ENCODE measurements around the gene ENO2.
A peak's percentile ranks its signal among the peaks of the same experiment; 100 is the strongest.

The ENO2 gene

GRCh38 chr12:6961695-6962284 is 47.4 kb downstream of the ENO2 start:
- peak overlapping the region; percentile 14; the same call in 1 of the 2 replicates for H2AFZ ChIP-seq (ENCODE audit: low read depth)
- H3K36me3 ChIP-seq (ENCODE audit: insufficient read depth) = peaks cover 3% of the 10 kb centered on the region; the same call in 1 of the 2 replicates
- H4K20me1 ChIP-seq (ENCODE audit: insufficient read depth) = no peaks in the 10 kb centered on the region
- H3K4me1 ChIP-seq (ENCODE audit: low read depth, poor library complexity, severe bottlenecking) = peaks cover 3% of the 10 kb centered on the region
- no peak overlapping the region for H3K4me3 ChIP-seq (IDR thresholded peaks at IDR 0.05; ENCODE audit: insufficient read depth, low read depth, low read length)
- H3K9ac ChIP-seq = peak overlapping the region; percentile 42; the same call in 1 of the 2 replicates
- H3K27ac ChIP-seq = peak overlapping the region; percentile 50; the same call in 1 of the 2 replicates
- 0 out of 2 replicates have a peak, but pooled peaks have one; percentile 24 for TF ChIP-seq CTCF (conservative IDR thresholded peaks at IDR 0.05; ENCODE audit: low read depth, low read length)
- peak overlapping the region; percentile 6; the same call in 1 of the 2 replicates for H3K4me2 ChIP-seq
- no peaks in the 10 kb centered on the region for H3K27me3 ChIP-seq (ENCODE audit: insufficient read depth, low read depth)
- H3K79me2 ChIP-seq (ENCODE audit: insufficient read depth, low read depth) = no peaks in the 10 kb centered on the region

- TF ChIP-seq CTCF (conservative IDR thresholded peaks at IDR 0.05; ENCODE audit: low read depth, low read length) = no peak
- H3K27ac ChIP-seq = peak overlapping the region; percentile 50; the same call in 1 of the 2 replicates
- no peaks in the 10 kb centered on the region for H4K20me1 ChIP-seq (ENCODE audit: insufficient read depth)
- peak overlapping the region; percentile 42; the same call in 1 of the 2 replicates for H3K9ac ChIP-seq
- H2AFZ ChIP-seq (ENCODE audit: low read depth) = peak overlapping the region; percentile 14; the same call in 1 of the 2 replicates
- H3K27me3 ChIP-seq (ENCODE audit: insufficient read depth, low read depth) = no peaks in the 10 kb centered on the region
- H3K4me2 ChIP-seq = peak overlapping the region; percentile 6; the same call in 1 of the 2 replicates
- peaks cover 8% of the 10 kb centered on the region; the same call in 1 of the 2 replicates for H3K36me3 ChIP-seq (ENCODE audit: insufficient read depth)
- H3K79me2 ChIP-seq (ENCODE audit: insufficient read depth, low read depth) = no peaks in the 10 kb centered on the region; the same call in 1 of the 2 replicates
- no peak overlapping the region for H3K4me3 ChIP-seq (IDR thresholded peaks at IDR 0.05; ENCODE audit: insufficient read depth, low read depth, low read length)
- H3K4me1 ChIP-seq (ENCODE audit: low read depth, poor library complexity, severe bottlenecking) = peaks cover 3% of the 10 kb centered on the region
Observed at GRCh38 chr12:6962285-6963015, 48.1 kb downstream of the ENO2 start.

- no peak overlapping the region for H2AFZ ChIP-seq (ENCODE audit: low read depth)
Observed at GRCh38 chr12:6963016-6963731, 48.8 kb downstream of the ENO2 start.

More at GRCh38 chr12:6963016-6963731, 48.8 kb downstream of the ENO2 start:
- peaks cover 8% of the 10 kb centered on the region for H3K4me1 ChIP-seq (ENCODE audit: low read depth, poor library complexity, severe bottlenecking)
- H3K4me2 ChIP-seq = no peak overlapping the region
- no peak overlapping the region for H3K4me3 ChIP-seq (IDR thresholded peaks at IDR 0.05; ENCODE audit: insufficient read depth, low read depth, low read length)
- H3K27me3 ChIP-seq (ENCODE audit: insufficient read depth, low read depth) = no peaks in the 10 kb centered on the region
- no peak for TF ChIP-seq CTCF (conservative IDR thresholded peaks at IDR 0.05; ENCODE audit: low read depth, low read length)
- H3K36me3 ChIP-seq (ENCODE audit: insufficient read depth) = peaks cover 8% of the 10 kb centered on the region; the same call in 1 of the 2 replicates
- no peaks in the 10 kb centered on the region for H4K20me1 ChIP-seq (ENCODE audit: insufficient read depth)
- no peak overlapping the region for H3K27ac ChIP-seq
- no peak overlapping the region for H3K9ac ChIP-seq
- H3K79me2 ChIP-seq (ENCODE audit: insufficient read depth, low read depth) = no peaks in the 10 kb centered on the region; the same call in 1 of the 2 replicates

Measured in KMS-11 (cell line).